Endothelial cell of umbilical vein (primary cell): ENCODE measurements around the gene KLK8. TPM values are rescaled to one million over a fixed set of nuclear protein-coding genes. Genes with fewer than 3 reads are reported as not detected.

Source experiments
- BruUV-seq: library from RNA; stranded (reverse); fragments of 400-500 nt; replicated peaks from 2 replicates; lab custom pipeline; 2021; lab: Mats Ljungman, UMichigan
- CTCF ChIA-PET: fragments of 300-600, 350-600 bp; sonication (Branson Sonifier 250); formaldehyde crosslinking; loops from one replicate; lab custom pipeline; 2021; ENCODE audit warnings: antibody characterized with exemption, inconsistent platforms; lab: Charles Lee
- POLR2A ChIA-PET: fragments of 300-600, 350-600 bp; sonication (Branson Sonifier 250); formaldehyde crosslinking; loops from one replicate; lab custom pipeline; 2021; ENCODE audit warnings: antibody characterized with exemption, inconsistent platforms; lab: Charles Lee
- DNase-seq: peaks from one replicate; pipeline ENCODE4 v3.0.0-alpha.2; 2011; ENCODE audit warnings: low read depth, low spot score
- FAIRE-seq: peaks from 2 replicates; lab custom pipeline; 2011; peaks lifted over from hg19 to GRCh38; lab: Jason Lieb, UNC
- H2AFZ ChIP-seq: 2 replicates; pipeline ENCODE4 v1.6.0; 2012; ENCODE audit warnings: low read depth, low read length, control low read depth, inconsistent platforms
- H3K27ac ChIP-seq: 2 replicates; pipeline ENCODE4 v1.5.1; 2011; ENCODE audit warnings: low read depth, mild to moderate bottlenecking, control low read depth, low read length, moderate library complexity; ENCODE audit not compliant: insufficient read depth
- H3K27me3 ChIP-seq, 2 experiments: 2 replicates each; pipeline versions ENCODE4 v1.6.0 to v1.6.1; 2011; ENCODE audit warnings: low read length in 2 of 2, mixed read lengths in 1 of 2; ENCODE audit not compliant: control insufficient read depth in 2 of 2, insufficient read depth in 2 of 2
- H3K36me3 ChIP-seq, 2 experiments: 2 replicates in 1 of 2; 3 replicates in 1 of 2; pipeline ENCODE4 v1.5.1; 2011; ENCODE audit warnings: low read length in 2 of 2, mild to moderate bottlenecking in 1 of 2, moderate library complexity in 1 of 2; ENCODE audit not compliant: control insufficient read depth in 2 of 2, insufficient read depth in 2 of 2; ENCODE audit errors: extremely low read depth in 1 of 2
- H3K4me1 ChIP-seq: 3 replicates; pipeline ENCODE4 v1.5.1; 2011; ENCODE audit warnings: mild to moderate bottlenecking, low read length; ENCODE audit not compliant: control insufficient read depth, insufficient read depth; ENCODE audit errors: extremely low read depth
- H3K4me2 ChIP-seq: 2 replicates; pipeline ENCODE4 v1.6.1; 2011; ENCODE audit warnings: low read length, control low read depth, mixed read lengths; ENCODE audit not compliant: insufficient read depth
- H3K4me3 ChIP-seq, 3 experiments: fragments of 200-600 bp in 1 of 3; sonication (generic), shearing (Covaris generic) in 1 of 3; replicated peaks in 1 of 3; 2 replicates each; pipeline ENCODE4 v1.5.1; 2011 to 2016; ENCODE audit warnings: control low read depth in 3 of 3, low read length in 3 of 3, mild to moderate bottlenecking in 2 of 3, inconsistent platforms in 1 of 3, low read depth in 1 of 3, moderate library complexity in 1 of 3; ENCODE audit not compliant: insufficient read depth in 1 of 3
- H3K79me2 ChIP-seq: 2 replicates; pipeline ENCODE4 v1.6.0; 2012; ENCODE audit warnings: low read length, inconsistent platforms; ENCODE audit not compliant: control insufficient read depth, insufficient read depth
- H3K9ac ChIP-seq: replicated peaks from 2 replicates; pipeline ENCODE3; 2011; ENCODE audit warnings: low read length, control low read depth; ENCODE audit not compliant: insufficient read depth; ENCODE audit errors: extremely low read depth
- H3K9me1 ChIP-seq: replicated peaks from 3 replicates; pipeline ENCODE4 v1.6.0; 2011; ENCODE audit warnings: mild to moderate bottlenecking, low read length; ENCODE audit not compliant: control insufficient read depth, insufficient read depth; ENCODE audit errors: extremely low read depth
- H3K9me3 ChIP-seq: replicated peaks from 2 replicates; pipeline ENCODE4 v1.5.1; 2012; ENCODE audit warnings: low read length, inconsistent platforms; ENCODE audit not compliant: control insufficient read depth, insufficient read depth
- H4K20me1 ChIP-seq: replicated peaks from 2 replicates; pipeline ENCODE3; 2011; ENCODE audit warnings: mild to moderate bottlenecking, low read length; ENCODE audit not compliant: control insufficient read depth, insufficient read depth; ENCODE audit errors: extremely low read depth
- EZH2 ChIP-seq: IDR thresholded peaks from 2 replicates; pipeline ENCODE4 v1.6.1; 2012; ENCODE audit warnings: borderline replicate concordance, low read depth, mild to moderate bottlenecking, moderate library complexity, low read length, inconsistent platforms; ENCODE audit not compliant: severe bottlenecking
- JUN ChIP-seq: IDR thresholded peaks from 2 replicates; pipeline ENCODE4 v1.6.1; 2011; ENCODE audit warnings: borderline replicate concordance, low read depth; ENCODE audit not compliant: insufficient read length, insufficient read depth
- POLR2A ChIP-seq: IDR thresholded peaks from 2 replicates; pipeline ENCODE4 v1.6.1; 2012; ENCODE audit warnings: low read depth, mild to moderate bottlenecking, control low read depth, low read length
- POLR2AphosphoS5 ChIP-seq: IDR thresholded peaks from 2 replicates; pipeline ENCODE4 v1.6.1; 2012; ENCODE audit warnings: low read depth, mild to moderate bottlenecking, control low read depth, low read length, moderate library complexity; ENCODE audit not compliant: insufficient read depth
- dilution Hi-C: fragments of 300-500 bp; cut with MboI; formaldehyde crosslinking; loops from one replicate; pipeline ENCODE4 v1.15.0; 2019; ENCODE audit warnings: low sequenced_read_pairs; ENCODE audit not compliant: extremely low pct_ligation_motif_present
- intact Hi-C: fragments of 100-400 bp; cut with micrococcal nuclease; formaldehyde crosslinking; loops from one replicate; pipeline ENCODE4 v1.10.0; 2022
- polyA plus RNA-seq, 4 experiments: library from polyadenylated mRNA; depleted of rRNA in 3 of 4; stranded (reverse) in 3 of 4; unstranded in 1 of 4; fragments of >200 nt; gene quantifications; 2 replicates each; pipeline versions ENCODE4 v1.2.1 to v1.2.3, GENCODE V29; 2011 to 2012; ENCODE audit warnings: missing spikeins in 1 of 4
- total RNA-seq: library from RNA; stranded (reverse); gene quantifications from 2 replicates; pipeline ENCODE4 v1.2.3, GENCODE V29; 2021
- TF ChIP-seq, protein P1 (sequence below), 2 donors: IDR thresholded peaks; 1 replicate in 1 of 2; 2 replicates in 1 of 2; pipeline ENCODE4 v1.5.1; 2011; ENCODE audit warnings: low read length in 2 of 2, mild to moderate bottlenecking in 2 of 2, moderate library complexity in 2 of 2, control low read depth in 1 of 2, inconsistent platforms in 1 of 2, low read depth in 1 of 2; ENCODE audit not compliant: insufficient read depth in 1 of 2; ENCODE audit errors: extremely low read depth in 1 of 2
- TF ChIP-seq, protein P2 (sequence below): IDR thresholded peaks from 2 replicates; pipeline ENCODE4 v1.6.1; 2011; ENCODE audit not compliant: insufficient read depth, insufficient read length

Gene KLK8
- total and polyA plus RNA-seq, 2 donors (not counting 3 experiments of a cell fraction or from before 2014, with no cell fraction given): not detected

- POLR2A ChIA-PET: no interaction called here
- H3K79me2 ChIP-seq: no peaks in the 10 kb centered on the region
- dilution Hi-C loops: no loop called here
- no peaks in the 10 kb centered on the region for H3K27me3 ChIP-seq
- no peaks in the 10 kb centered on the region for H3K4me1 ChIP-seq
- DNase-seq (no peak), FAIRE-seq (no peak)
- H3K9ac ChIP-seq: no peak overlapping the region
- intact Hi-C loops: no loop called here
- TF ChIP-seq, protein P1, sequence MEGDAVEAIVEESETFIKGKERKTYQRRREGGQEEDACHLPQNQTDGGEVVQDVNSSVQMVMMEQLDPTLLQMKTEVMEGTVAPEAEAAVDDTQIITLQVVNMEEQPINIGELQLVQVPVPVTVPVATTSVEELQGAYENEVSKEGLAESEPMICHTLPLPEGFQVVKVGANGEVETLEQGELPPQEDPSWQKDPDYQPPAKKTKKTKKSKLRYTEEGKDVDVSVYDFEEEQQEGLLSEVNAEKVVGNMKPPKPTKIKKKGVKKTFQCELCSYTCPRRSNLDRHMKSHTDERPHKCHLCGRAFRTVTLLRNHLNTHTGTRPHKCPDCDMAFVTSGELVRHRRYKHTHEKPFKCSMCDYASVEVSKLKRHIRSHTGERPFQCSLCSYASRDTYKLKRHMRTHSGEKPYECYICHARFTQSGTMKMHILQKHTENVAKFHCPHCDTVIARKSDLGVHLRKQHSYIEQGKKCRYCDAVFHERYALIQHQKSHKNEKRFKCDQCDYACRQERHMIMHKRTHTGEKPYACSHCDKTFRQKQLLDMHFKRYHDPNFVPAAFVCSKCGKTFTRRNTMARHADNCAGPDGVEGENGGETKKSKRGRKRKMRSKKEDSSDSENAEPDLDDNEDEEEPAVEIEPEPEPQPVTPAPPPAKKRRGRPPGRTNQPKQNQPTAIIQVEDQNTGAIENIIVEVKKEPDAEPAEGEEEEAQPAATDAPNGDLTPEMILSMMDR (IDR thresholded peaks at IDR 0.05; ENCODE audit: extremely low read depth in 1 of 2, insufficient read depth in 1 of 2, low read depth in 1 of 2, low read length in 2 of 2): no peak
- TF ChIP-seq POLR2AphosphoS5 (no peak), JUN (no peak), EZH2 (no peak), POLR2A (no peak)
- TF ChIP-seq, protein P2, sequence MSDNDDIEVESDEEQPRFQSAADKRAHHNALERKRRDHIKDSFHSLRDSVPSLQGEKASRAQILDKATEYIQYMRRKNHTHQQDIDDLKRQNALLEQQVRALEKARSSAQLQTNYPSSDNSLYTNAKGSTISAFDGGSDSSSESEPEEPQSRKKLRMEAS: no peak
- H3K4me3 ChIP-seq: no peak overlapping the region
- no TSS peak for BruUV-seq
- no peak overlapping the region for H3K27ac ChIP-seq
- no peak overlapping the region for H3K4me2 ChIP-seq
- H4K20me1 ChIP-seq: no peaks in the 10 kb centered on the region
- H3K9me1 ChIP-seq: no peaks in the 10 kb centered on the region
- no peak overlapping the region for H2AFZ ChIP-seq
- CTCF ChIA-PET: no interaction called here
- H3K36me3 ChIP-seq: no peaks in the 10 kb centered on the region
- H3K9me3 ChIP-seq: no peaks in the 10 kb centered on the region
Observed at GRCh38 chr19:51031880-51032225, 30.4 kb upstream of the KLK8 start.
